Neural cell (in vitro differentiated cells): ENCODE results near the gene FOSL2.

Experiments used
- CTCF ChIP-seq: fragments of 450-650 bp; IDR thresholded peaks from 2 replicates; pipeline ENCODE4 v1.5.1; 2014; ENCODE audit warnings: antibody characterized with exemption, mild to moderate bottlenecking, moderate library complexity; ENCODE audit not compliant: poor library complexity, severe bottlenecking
- EP300 ChIP-seq: fragments of 450-650 bp; conservative IDR thresholded peaks from 2 replicates; pipeline ENCODE4 v1.6.1; 2014; ENCODE audit warnings: antibody characterized with exemption, mild to moderate bottlenecking, moderate library complexity; ENCODE audit not compliant: poor library complexity, severe bottlenecking
- EZH2 ChIP-seq: fragments of 200-600, 300-800 bp; shearing (Covaris generic), sonication (generic); IDR thresholded peaks from 2 replicates; pipeline ENCODE4 v1.6.1; 2014; ENCODE audit warnings: antibody characterized with exemption, low read length, borderline replicate concordance, mild to moderate bottlenecking; ENCODE audit not compliant: insufficient read depth, poor library complexity, severe bottlenecking
- MXI1 ChIP-seq: fragments of 450-650 bp; conservative IDR thresholded peaks from 2 replicates; pipeline ENCODE4 v1.6.1; 2014; ENCODE audit warnings: antibody characterized with exemption, mild to moderate bottlenecking; ENCODE audit not compliant: poor library complexity, severe bottlenecking
- POLR2AphosphoS5 ChIP-seq: IDR thresholded peaks from 2 replicates; pipeline ENCODE4 v1.6.1; 2012
- RAD21 ChIP-seq: fragments of 450-650 bp; conservative IDR thresholded peaks from 2 replicates; pipeline ENCODE4 v1.6.1; 2014; ENCODE audit warnings: antibody characterized with exemption, mild to moderate bottlenecking, moderate library complexity
- REST ChIP-seq: IDR thresholded peaks from 2 replicates; pipeline ENCODE4 v1.6.1; 2012; ENCODE audit warnings: borderline replicate concordance
- SMC3 ChIP-seq: fragments of 450-650 bp; conservative IDR thresholded peaks from 2 replicates; pipeline ENCODE4 v1.6.1; 2014; ENCODE audit warnings: antibody characterized with exemption, mild to moderate bottlenecking, moderate library complexity; ENCODE audit not compliant: poor library complexity
- TAF1 ChIP-seq: IDR thresholded peaks from 2 replicates; pipeline ENCODE4 v1.6.1; 2012; ENCODE audit warnings: low read depth

DNA sequence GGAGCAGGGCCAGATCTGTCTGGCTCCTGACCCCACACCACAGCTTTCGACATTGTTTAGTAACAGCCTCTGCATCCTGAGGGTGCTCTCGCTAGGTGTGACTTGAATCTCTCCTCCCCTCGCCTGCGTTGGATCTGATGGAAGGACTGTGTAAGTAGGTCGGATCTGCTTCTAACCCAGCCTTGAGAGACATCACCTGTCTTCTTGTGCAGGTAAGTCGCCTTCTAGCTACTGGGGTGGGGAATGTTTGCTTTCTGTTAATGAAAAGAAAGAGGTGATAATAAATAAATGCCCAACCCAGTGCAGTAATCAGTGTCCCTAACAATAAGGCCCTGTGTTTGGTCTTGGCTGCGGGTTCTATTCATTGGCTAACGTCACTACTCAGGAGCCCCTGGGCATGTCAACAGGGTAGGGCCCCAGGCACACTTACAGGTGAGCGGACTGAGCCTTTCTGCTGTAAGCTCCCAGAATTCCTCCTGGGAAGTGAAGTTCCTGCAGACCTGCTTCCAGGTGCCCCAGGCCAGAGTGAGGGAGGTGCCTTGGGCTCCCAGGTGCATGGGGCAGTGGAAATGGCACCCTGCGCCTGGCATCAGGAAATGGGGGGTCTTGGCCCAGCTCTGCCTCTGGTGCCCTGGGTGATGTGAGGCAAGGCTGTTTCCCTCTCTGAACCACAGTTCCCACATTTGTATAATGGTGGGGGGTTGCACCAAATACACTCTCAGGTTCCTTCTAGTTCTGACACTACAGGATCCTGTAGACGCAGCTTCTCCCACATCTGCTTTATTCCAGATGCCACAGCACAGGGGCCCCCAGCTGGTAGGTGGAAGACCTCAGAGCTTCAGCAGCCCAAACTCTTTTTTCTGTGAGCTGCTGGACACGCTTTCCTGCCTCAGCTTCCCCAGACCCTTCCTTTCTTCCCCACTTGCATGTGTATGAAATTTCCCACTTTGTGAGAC is 11.2 kb upstream of the FOSL2 start:
- TF ChIP-seq CTCF (no peak), MXI1 (no peak), RAD21 (no peak), EP300 (no peak), EZH2 (no peak), POLR2AphosphoS5 (no peak), TAF1 (no peak), REST (no peak), SMC3 (no peak)
